ENCODE results near the gene HMG20B.

Gene HMG20B

GRCh38 chr19:3620817-3621547 lies 48.2 kb downstream of the HMG20B start:
- no peak for DNase-seq (ENCODE audit: low read depth in 2 of 2)

GRCh38 chr19:3621689-3622088 lies 48.9 kb downstream of the HMG20B start:
- DNase-seq (ENCODE audit: low read depth in 2 of 2), result no peak

DNA sequence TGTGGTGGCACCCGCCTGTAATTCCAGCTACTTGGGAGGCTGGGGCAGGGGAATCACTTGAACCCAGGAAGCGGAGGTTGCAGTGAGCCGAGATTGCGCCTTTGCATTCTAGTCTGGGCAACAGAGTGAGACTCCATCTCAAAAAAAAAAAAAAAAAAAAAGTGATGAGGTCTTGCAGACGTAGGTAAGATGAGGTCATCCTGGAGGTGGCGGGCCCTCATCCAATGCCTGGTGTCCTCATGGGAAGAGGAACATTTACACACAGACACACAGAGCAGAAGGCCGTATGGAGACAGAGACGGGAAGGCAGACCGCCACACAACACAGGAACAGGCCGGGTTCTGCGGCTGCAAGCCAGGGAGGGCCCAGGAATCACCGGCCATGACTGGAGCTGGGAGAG lies 49.5 kb downstream of the HMG20B start:
- no peak for DNase-seq (ENCODE audit: low read depth in 2 of 2)

- DNase-seq (ENCODE audit: low read depth in 2 of 2), result no peak
Measured at GRCh38 chr19:3623716-3624115, 51.0 kb downstream of the HMG20B start.

- DNase-seq (ENCODE audit: low read depth in 2 of 2), result no peak
Measured at GRCh38 chr19:3625996-3626472, 53.3 kb downstream of the HMG20B start.

DNA sequence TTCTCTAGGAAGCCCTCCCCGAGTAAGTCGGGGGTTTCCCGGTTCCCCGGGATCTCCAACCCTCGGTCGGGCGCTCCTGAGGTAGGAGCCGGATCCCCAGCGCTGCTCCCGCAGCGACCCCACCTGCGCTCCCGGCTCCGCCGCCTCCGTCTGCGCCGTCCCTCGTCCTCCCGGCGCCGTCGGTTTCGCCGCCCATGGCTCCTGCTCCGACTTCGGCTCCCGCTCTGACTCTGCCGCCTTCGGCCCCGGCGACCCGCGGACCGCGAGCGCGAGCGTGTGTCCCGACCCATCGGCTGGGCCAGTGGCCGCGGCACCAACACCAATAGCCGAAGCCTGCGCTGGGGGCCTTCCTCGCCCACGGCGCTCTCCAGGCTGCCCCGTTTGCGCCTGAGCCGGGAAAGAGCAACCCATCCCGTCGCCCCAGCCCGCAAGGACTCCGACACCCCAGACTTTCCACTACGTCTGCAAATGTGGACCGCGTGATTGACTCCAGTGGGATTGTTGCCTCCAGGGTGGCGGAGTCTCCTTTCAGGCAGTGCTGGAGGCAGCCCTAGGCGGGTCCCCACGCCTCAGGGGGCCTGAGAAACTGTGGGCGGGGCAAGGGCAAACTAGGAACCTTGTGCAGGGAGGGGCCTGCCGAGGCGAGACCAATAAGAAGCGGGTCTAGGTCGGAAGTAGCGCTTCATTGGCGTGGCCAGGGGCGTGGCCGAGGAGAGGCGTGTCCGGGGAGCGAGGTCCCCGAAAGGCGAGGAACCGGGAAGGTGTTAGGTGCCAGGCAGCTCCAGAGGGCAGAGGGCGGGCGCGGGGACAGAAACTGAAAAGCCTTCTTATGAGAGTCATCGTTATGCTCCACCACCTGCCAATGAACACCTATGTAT lies 54.0 kb downstream of the HMG20B start, which contains the start of gene CACTIN:
CACTIN (minus strand) TSS at position 318 of the 878 bp plus-strand sequence; CDS start at position 290, 28 bp downstream.
- peak; percentile 96 to 97 for DNase-seq (ENCODE audit: low read depth in 2 of 2)

DNA sequence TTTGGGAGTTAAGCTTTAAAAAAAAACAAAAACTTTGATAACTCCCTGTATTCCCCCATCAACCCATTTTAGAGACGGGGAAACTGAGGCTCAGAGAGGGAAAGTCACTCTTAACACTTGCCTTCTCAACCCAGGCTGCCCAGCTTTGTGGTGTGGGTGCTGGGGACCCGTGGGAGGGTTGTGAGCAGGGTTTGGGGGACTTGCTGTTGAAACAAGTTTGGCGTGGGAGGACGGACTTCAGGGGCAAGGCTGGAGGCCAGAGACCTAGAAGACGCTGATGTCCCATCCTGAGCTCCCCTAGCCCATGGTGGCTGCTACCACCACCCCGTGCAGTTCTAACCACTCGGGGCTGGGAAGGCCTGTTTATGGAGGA lies 54.6 kb downstream of the HMG20B start:
- DNase-seq (ENCODE audit: low read depth in 2 of 2), result no peak
